HL-60 (cell line): Measurements from ENCODE around the gene CXCR6.

Experiments used
- CTCF ChIP-seq: IDR thresholded peaks from one replicate; pipeline ENCODE4 v1.5.1; 2011; ENCODE audit warnings: low read length, control low read depth, inconsistent platforms; ENCODE audit not compliant: insufficient read depth
- GABPA ChIP-seq: IDR thresholded peaks from 2 replicates; pipeline ENCODE4 v1.6.1; 2012; ENCODE audit warnings: low read depth
- POLR2AphosphoS5 ChIP-seq: IDR thresholded peaks from 2 replicates; pipeline ENCODE4 v1.6.1; 2012; ENCODE audit warnings: low read depth
- REST ChIP-seq: IDR thresholded peaks from 2 replicates; pipeline ENCODE4 v1.6.1; 2012; ENCODE audit warnings: low read depth; ENCODE audit not compliant: insufficient replicate concordance

GRCh38 chr3:45896956-45897355 is 46.3 kb upstream of the CXCR6 start:
- TF ChIP-seq CTCF (no peak), REST (no peak), POLR2AphosphoS5 (no peak), GABPA (no peak)
